ENCODE measurements around the gene RNASE13. TPM values are rescaled to one million over a fixed set of nuclear protein-coding genes. Genes with fewer than 3 reads are reported as not detected.

Gene RNASE13
- total RNA-seq, 2 experiments from 2014 or later = not detected

DNA sequence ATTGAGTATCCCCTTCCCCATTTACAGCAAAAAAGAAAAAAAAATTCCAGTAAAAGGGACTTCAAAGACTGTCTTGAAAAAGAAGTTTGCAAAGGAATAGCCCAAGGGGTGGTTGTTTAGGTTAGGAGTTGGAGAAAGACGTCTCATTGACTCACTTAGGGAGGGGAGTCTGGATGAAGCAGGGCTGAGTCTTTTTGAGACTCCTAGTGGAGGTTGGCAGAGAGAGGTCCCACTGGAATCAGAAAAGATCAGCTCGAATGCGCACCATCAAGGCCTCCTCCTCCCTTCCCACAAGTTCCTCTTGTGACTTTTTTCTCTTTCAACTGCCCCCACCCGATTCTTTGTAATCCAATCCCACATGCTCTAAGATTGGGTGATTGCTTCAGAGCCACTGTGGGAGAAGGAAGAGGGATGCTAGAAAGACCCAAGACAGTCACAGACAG lies 37.4 kb upstream of the RNASE13 start:
- no peak overlapping the region for H3K27ac Mint-ChIP-seq
- no peaks in the 10 kb centered on the region for H3K9me3 Mint-ChIP-seq
- DNase-seq = no peak
- peaks cover 61% of the 10 kb centered on the region for H3K27me3 Mint-ChIP-seq
- peaks cover 39% of the 10 kb centered on the region for H3K4me1 Mint-ChIP-seq
- H3K36me3 Mint-ChIP-seq (ENCODE audit: low read depth) = peaks cover 2% of the 10 kb centered on the region
- H3K4me3 Mint-ChIP-seq = peak overlapping the region; percentile 65
- POLR2A ChIA-PET = interaction anchor here (1.1 to 3.0 kb wide), 6 partner anchors 10 to 56 kb away, joined by 3 to 19 read pairs (median 6); no protein-coding TSS in a partner anchor
- CTCF ChIA-PET = interaction anchor here (0.9 to 3.7 kb wide), 10 partner anchors 15 to 66 kb away, joined by 3 to 20 read pairs (median 4); partner anchors contain the start of gene TMEM253

DNA sequence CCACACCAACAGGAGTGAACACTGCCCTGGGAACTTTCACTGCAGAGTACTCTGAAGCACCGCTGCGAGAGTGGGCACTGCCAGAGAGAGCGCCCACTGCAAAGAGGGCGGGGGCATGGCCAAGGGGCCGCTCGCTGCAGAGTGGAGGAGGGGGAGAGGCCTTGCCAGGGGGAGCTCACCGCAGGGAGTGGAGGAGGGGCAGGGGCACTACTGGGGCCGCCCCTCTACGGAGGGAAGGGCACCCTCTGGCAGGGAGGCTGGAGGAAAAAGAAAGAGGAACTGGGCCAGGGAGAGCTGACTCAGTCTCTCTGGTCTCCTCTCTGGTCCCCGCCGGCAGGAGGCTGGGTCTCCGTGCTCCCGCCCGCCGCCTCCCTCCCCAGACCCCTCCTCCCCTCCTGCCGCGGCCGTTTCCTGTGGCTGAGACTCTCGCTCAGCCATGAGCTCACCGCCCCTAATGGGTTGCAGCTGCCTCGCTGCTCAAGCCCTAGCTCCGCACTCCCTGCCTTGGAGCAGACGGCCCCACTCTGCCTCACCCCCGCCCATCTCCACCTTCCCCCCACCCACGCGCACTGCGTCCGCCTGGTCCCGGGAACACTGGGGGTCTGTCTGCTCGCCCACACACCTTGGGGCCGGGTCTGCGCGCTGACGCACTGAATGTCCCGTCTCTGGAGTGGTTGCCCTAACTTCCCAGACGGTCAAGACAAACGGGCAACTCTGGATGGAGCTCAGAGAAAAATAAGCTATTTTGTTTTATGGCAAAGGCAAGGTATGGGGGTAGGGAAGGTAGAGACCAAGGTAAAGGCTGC lies 36.8 kb upstream of the RNASE13 start:
- no peaks in the 10 kb centered on the region for H3K9me3 Mint-ChIP-seq
- peaks cover 2% of the 10 kb centered on the region for H3K36me3 Mint-ChIP-seq (ENCODE audit: low read depth)
- H3K4me3 Mint-ChIP-seq = peak overlapping the region; percentile 65
- H3K27ac Mint-ChIP-seq = no peak overlapping the region
- CTCF ChIA-PET = interaction anchor here (0.9 to 3.7 kb wide), 10 partner anchors 16 to 65 kb away, joined by 3 to 20 read pairs (median 4); partner anchors contain the start of gene TMEM253
- peak; percentile 66 for DNase-seq
- POLR2A ChIA-PET = interaction anchor here (1.0 to 3.0 kb wide), 8 partner anchors 10 to 78 kb away, joined by 3 to 19 read pairs (median 4); no protein-coding TSS in a partner anchor
- peaks cover 39% of the 10 kb centered on the region for H3K4me1 Mint-ChIP-seq
- H3K27me3 Mint-ChIP-seq = peaks cover 67% of the 10 kb centered on the region

DNA sequence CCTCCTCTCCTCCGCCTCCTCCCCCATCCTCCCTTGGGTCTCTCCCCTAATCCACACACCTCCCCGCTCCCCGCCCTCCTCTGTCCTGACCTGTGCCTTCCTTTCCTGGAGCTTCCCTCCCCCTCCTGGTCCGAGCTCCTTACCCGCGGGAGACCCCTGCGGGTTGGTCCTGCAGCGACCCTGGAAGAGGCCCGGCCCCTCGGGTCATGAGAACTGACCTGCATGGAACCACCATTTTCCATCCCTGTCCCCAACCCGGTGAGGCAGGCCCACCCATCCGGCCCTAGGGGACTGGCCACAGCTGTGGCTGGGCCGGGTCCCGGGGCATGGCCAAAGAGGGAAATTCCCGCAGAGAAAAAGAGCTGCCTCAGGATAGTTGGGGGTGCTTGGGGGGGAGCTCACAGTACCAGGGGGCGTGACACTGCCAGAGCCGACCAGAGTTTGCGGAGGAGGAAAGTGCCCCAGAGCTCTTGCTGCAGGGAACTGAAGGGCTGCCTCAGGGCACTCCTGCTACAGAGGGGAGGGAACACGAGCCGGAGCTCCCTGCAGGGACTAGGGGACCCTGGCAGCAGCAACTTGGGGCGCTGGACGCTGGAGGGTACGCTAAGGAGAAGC lies 36.1 kb upstream of the RNASE13 start:
- Mint-ChIP-seq H3K4me3 (peak overlapping the region; percentile 65), H3K4me1 (peaks cover 39% of the 10 kb centered on the region), H3K9me3 (no peaks in the 10 kb centered on the region), H3K27me3 (peaks cover 72% of the 10 kb centered on the region), H3K36me3 (ENCODE audit: low read depth) (peaks cover 2% of the 10 kb centered on the region), H3K27ac (peak overlapping the region; percentile 6)
- ChIA-PET CTCF (interaction anchor here (0.9 to 3.7 kb wide), 9 partner anchors 17 to 64 kb away, joined by 3 to 20 read pairs (median 4); no protein-coding TSS in a partner anchor), POLR2A (interaction anchor here (0.8 to 3.0 kb wide), 10 partner anchors 9 to 77 kb away, joined by 3 to 19 read pairs (median 4); no protein-coding TSS in a partner anchor)
- DNase-seq = no peak

DNA sequence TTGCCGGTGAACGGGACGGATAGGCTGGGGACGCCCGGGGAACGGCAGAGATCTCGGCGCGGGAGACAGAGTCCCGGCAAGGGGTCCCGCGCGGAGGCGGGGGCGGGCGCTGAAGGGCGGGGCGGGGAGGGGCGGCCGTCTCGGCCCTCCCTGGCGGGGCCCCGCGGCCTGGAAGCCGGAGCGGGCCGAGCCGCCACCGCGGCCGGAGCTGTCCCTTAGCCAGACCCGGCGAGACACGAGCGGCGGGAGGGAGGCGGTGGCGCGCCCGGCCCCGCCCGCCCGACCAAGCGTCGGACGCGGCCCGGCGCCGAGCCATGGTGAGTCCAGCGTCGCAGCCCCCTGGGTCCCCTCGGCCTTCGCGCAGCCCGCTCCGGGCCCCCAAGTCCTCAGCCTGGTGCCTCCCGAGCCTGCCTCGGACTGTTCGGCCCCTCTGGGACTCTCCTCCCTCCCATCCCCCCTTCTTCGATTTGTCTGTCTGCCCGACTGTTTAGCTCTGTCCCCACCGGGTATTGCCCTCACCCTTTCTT lies 35.5 kb upstream of the RNASE13 start, which contains the start of gene ARHGEF40:
Gene ARHGEF40, plus strand, starts transcription at position 222 of the 527 bp plus-strand sequence. Its CDS starts 93 bp downstream, at position 315.
- ChIA-PET CTCF (interaction anchor here (1.9 to 3.7 kb wide), 5 partner anchors 17 to 55 kb away, joined by 4 to 20 read pairs (median 14); no protein-coding TSS in a partner anchor), POLR2A (interaction anchor here (0.8 to 3.0 kb wide), 6 partner anchors 14 to 77 kb away, joined by 3 to 19 read pairs (median 4); no protein-coding TSS in a partner anchor)
- Mint-ChIP-seq H3K9me3 (no peaks in the 10 kb centered on the region), H3K27me3 (peaks cover 77% of the 10 kb centered on the region), H3K4me1 (peaks cover 39% of the 10 kb centered on the region), H3K36me3 (ENCODE audit: low read depth) (peaks cover 2% of the 10 kb centered on the region), H3K27ac (peak within 1 kb of the TSS; percentile 6), H3K4me3 (peak within 1 kb of the TSS; percentile 65)
- DNase-seq = no peak

DNA sequence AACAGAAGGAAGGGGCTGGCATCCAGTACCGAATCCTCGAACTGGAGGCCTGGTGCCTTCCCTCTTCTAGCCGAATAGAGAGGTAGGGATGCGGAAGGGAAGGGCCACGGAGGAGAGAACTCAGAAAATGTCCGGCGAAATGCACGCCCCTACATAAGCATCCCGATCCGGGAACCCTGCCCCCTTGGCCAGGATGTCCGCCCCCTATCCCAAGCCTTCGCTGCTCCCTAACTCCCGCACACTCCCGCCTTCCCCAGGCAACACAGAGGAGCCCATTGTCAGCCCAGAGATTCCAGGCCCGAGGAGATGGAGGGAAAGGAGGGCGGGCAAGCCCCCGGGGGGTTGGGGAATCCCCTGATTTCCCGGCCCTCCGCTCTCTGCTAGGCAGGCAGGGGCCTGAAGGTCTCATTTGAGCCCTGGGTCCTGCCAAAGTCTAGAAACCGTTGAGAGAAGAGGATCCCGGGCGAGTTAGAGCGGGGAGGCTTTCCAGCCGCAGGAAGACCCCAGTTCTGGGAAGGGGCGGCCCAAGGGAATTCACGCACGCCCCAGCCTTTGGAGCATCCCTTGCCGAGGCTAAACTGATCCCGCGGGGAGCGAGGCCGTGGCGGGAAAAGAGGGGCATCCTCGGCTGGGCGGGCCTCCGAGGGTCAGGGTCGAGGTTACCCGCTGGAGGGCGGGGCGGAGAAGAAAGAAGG lies 34.9 kb upstream of the RNASE13 start:
- CTCF ChIA-PET = interaction anchor here (1.5 to 3.7 kb wide), 9 partner anchors 18 to 55 kb away, joined by 5 to 52 read pairs (median 10); no protein-coding TSS in a partner anchor
- H3K4me3 Mint-ChIP-seq = peak overlapping the region; percentile 47
- DNase-seq = no peak
- H3K36me3 Mint-ChIP-seq (ENCODE audit: low read depth) = peaks cover 2% of the 10 kb centered on the region
- peaks cover 79% of the 10 kb centered on the region for H3K27me3 Mint-ChIP-seq
- H3K9me3 Mint-ChIP-seq = no peaks in the 10 kb centered on the region
- POLR2A ChIA-PET = interaction anchor here (1.0 to 3.0 kb wide), 6 partner anchors 14 to 76 kb away, joined by 3 to 19 read pairs (median 5); no protein-coding TSS in a partner anchor
- no peak overlapping the region for H3K27ac Mint-ChIP-seq
- H3K4me1 Mint-ChIP-seq = peaks cover 39% of the 10 kb centered on the region

DNA sequence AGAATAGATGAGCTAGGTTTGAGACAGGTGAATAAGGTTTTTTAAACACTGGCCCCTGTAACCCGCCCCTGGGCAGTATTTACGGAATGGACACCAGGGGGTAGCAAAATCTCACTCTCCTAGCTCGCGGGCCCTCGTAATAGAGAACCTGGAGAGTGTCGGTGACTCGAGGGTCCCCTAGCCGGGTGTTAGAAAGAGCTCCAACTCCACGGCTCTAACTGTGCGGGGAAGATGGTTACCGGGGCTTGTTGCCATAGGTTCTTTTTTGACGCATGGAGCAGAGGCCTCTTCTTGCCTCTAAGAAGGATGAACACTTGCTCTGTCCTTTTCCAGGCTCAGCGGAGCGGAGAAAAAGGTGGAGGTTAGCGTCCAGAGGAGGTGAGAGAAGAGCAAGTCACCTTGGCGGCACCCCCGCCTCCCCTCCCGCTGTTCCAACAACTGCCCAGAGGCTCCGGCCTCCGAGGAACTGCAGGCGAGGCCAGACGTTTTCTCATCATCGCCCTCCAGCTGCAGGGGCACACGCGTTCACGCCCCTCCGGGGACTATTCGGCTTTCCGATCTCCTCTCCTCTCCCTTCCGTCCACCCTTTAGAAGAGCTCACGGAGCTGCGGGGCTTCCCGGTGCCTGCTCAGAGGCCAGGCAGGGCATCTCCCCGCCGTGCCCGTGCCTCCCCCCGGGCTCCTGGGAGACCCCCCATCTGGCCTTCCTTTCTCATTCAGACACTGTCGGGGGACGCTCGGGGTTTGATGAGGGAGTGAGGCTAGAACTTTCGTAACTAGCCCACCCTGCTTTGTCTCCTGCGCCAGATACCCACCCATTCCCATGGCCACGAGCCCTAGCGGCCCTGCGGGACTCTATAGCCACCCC lies 34.1 kb upstream of the RNASE13 start:
- ChIA-PET CTCF (interaction anchor here (0.6 to 3.6 kb wide), 13 partner anchors 10 to 78 kb away, joined by 3 to 52 read pairs (median 9); partner anchors contain the start of gene TMEM253), POLR2A (interaction anchor here (0.9 to 1.4 kb wide), 4 partner anchors 19 to 54 kb away, joined by 4 to 6 read pairs (median 4); no protein-coding TSS in a partner anchor)
- Mint-ChIP-seq H3K4me1 (peaks cover 39% of the 10 kb centered on the region), H3K4me3 (peak overlapping the region; percentile 10), H3K27ac (no peak overlapping the region), H3K9me3 (no peaks in the 10 kb centered on the region), H3K27me3 (peaks cover 80% of the 10 kb centered on the region), H3K36me3 (ENCODE audit: low read depth) (peaks cover 2% of the 10 kb centered on the region)
- peak; percentile 45 for DNase-seq

DNA sequence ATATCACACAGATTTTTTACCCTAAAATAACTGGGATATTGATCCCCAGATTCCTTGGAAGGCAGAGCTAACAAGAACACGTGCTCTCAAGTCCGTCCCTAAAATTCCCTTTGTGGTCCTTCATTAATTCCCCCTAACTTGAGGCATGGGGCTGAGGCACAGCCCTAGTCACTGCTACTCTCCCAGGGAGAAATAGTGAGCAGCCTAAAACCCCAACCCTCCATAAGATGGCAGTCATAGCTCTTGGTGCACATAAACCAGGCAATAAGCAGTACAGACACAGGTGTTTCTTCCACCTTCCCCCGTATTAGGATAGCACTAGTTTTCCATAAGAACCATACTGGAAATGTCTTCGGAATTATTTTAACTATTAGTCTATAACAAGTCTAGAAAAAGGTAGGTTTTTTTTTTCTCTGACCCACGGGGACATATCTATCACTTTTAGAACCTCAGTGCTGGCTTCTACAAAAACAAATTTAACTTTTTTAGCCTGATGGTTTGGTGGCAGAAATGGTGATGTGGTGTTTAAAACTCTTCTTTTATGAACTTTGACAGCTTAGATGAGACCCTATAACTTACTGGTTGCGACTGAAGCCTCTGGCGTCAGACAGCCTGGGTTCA lies 32.4 kb upstream of the RNASE13 start:
- no peaks in the 10 kb centered on the region for H3K9me3 Mint-ChIP-seq
- H3K27ac Mint-ChIP-seq = no peak overlapping the region

DNA sequence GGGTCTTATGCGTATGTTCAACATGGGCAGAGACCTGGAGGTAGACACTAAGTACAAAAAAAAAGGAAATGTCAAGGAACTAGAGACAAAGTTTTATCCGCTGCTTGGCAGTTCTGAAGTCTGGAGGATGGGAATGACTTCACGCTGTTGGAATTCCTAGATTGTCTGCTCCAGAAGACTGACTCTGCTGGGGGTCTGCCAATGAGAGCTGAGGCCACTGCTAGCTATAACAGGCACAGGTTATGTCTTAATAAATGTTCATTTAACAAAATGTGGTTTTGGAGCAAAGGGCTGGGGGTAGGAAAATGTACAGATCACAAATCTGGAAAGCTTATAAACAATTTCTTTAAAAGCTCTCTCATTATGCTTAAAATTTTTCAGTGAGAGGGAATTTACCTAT lies 28.9 kb upstream of the RNASE13 start:
- peaks cover 1% of the 10 kb centered on the region for H3K36me3 Mint-ChIP-seq (ENCODE audit: low read depth)
- CTCF ChIA-PET = interaction anchor here (1.3 kb wide), 1 partner anchor 49 kb away, joined by 4 read pairs; no protein-coding TSS in a partner anchor
- DNase-seq = no peak
- POLR2A ChIA-PET = no interaction called here
- H3K27ac Mint-ChIP-seq = no peak overlapping the region
- peaks cover 61% of the 10 kb centered on the region for H3K27me3 Mint-ChIP-seq
- H3K4me1 Mint-ChIP-seq = peaks cover 1% of the 10 kb centered on the region
- H3K9me3 Mint-ChIP-seq = no peaks in the 10 kb centered on the region
- H3K4me3 Mint-ChIP-seq = no peak overlapping the region

More for the DNA sequence above, 32.4 kb upstream of the RNASE13 start:
- POLR2A ChIA-PET = interaction anchor here (2.7 kb wide), 1 partner anchor 36 kb away, joined by 16 read pairs; no protein-coding TSS in a partner anchor
- no peak for DNase-seq
- CTCF ChIA-PET = interaction anchor here (0.7 to 3.6 kb wide), 9 partner anchors 8 to 428 kb away, joined by 3 to 52 read pairs (median 10); partner anchors contain the start of gene TMEM253
- Mint-ChIP-seq H3K27me3 (peaks cover 77% of the 10 kb centered on the region), H3K4me1 (peaks cover 33% of the 10 kb centered on the region), H3K4me3 (no peak overlapping the region), H3K36me3 (ENCODE audit: low read depth) (peaks cover 2% of the 10 kb centered on the region)

DNA sequence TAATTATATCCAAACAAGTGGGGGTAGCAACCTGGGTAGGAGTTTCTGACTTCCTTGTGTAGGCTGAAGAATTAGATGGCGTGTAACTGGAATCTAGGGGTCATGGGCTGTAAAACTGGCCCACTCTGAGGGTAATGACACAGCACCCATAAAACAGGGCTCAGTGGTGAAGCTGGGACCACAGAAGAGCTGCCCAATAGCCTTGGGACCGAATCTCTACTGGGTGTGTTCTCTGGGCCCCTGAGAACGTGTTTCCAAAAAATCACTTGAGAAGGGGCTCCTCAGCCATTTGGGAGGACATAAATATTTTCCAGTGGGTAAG lies 26.7 kb upstream of the RNASE13 start:
- CTCF ChIA-PET = interaction anchor here (1.1 to 1.2 kb wide), 2 partner anchors 33 to 47 kb away, joined by 3 to 4 read pairs; no protein-coding TSS in a partner anchor
- H3K27me3 Mint-ChIP-seq = peaks cover 42% of the 10 kb centered on the region

DNA sequence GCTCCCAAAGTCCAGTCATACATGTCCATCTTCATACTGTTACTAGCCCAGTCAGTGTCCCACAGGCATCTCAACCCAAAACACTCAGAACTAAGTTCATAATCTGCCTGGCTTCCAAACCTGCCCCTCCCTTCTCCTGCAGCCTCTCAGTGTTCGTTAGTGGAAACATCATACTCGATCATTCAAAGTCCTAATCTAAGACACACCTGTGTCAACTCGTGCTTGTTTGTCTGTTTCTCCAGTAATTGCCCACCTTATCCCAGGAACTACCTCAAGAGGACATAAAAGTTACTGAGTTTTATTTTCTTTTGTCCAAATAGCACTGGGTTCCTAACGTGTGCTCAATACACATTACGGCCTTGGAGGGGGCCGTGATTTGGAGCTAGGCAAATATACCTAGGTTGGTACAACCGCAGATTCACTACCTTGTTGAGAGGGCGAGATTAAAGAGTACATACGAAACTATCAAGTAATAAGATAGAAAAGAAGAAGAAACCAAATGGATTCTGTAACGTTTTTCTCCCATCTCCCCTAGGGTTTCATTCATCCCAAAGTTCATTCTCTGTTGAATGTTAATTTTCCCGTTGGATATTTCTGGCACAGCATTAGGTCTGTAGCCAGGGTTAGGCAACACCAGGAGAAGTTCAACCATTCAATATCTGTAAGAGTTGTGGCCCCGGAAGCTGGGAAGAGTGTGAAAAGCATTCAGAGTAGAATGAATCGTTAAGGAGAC lies 26.2 kb upstream of the RNASE13 start:
- Mint-ChIP-seq H3K27ac (no peak overlapping the region), H3K9me3 (no peaks in the 10 kb centered on the region), H3K4me3 (no peak overlapping the region), H3K27me3 (peaks cover 39% of the 10 kb centered on the region), H3K36me3 (ENCODE audit: low read depth) (no peaks in the 10 kb centered on the region), H3K4me1 (peaks cover 4% of the 10 kb centered on the region)
- DNase-seq = no peak
- CTCF ChIA-PET = interaction anchor here (1.1 to 1.2 kb wide), 2 partner anchors 33 to 46 kb away, joined by 3 to 4 read pairs; no protein-coding TSS in a partner anchor
- POLR2A ChIA-PET = no interaction called here

More for the DNA sequence above, 26.7 kb upstream of the RNASE13 start:
- no peaks in the 10 kb centered on the region for H3K36me3 Mint-ChIP-seq (ENCODE audit: low read depth)
- DNase-seq = no peak
- no peaks in the 10 kb centered on the region for H3K9me3 Mint-ChIP-seq
- H3K4me1 Mint-ChIP-seq = peaks cover 4% of the 10 kb centered on the region
- H3K27ac Mint-ChIP-seq = no peak overlapping the region
- POLR2A ChIA-PET = interaction anchor here (0.7 kb wide), 1 partner anchor 10 kb away, joined by 3 read pairs; no protein-coding TSS in a partner anchor
- no peak overlapping the region for H3K4me3 Mint-ChIP-seq
